GM19238 (cell line): ENCODE measurements around the gene MYCBPAP.

Experiments
- DNase-seq: peaks from one replicate; pipeline ENCODE4 v3.0.0; 2011; ENCODE audit warnings: low spot score; ENCODE audit not compliant: insufficient read length

The MYCBPAP gene

DNA sequence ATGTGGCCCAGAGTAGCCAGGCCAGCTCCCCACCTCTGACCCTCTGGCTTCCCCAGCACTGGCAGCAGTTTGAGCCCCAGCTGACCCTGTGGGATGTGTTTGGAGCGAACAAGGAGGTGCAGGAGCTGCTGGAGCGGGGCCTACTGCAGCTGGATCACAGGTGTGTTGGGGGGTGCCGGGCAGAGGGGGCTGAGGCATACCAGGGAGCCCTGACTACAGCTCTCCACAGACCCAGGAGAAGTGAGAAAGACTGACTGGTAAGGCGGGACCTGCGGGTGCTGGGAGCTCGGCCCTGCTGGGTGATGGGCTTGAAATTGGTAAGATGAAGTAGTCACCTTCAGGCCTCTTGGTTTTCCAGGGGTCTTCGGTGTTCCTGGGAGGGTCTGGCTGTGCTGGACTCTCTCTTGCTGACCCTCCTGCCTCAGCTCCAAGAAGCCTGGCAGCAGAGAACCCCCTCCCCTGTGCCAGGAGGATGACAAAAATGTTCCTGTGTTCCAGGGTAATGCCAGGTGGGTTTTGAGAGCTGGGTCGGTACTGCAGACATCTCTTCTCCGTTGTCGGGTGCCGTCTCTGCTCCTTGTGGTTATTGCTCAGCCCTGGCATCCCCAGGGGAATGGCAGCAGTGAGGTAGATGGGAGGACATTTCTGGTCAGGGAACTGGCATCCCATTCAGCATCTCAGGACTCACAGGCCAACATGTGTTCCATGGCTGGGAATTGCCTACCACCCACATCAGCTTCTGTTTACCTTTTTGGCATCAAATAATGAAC, 23.7 kb upstream of the MYCBPAP start:
- no peak for DNase-seq

- DNase-seq = no peak
Measured at GRCh38 chr17:50487213-50488096, 20.8 kb upstream of the MYCBPAP start.

DNA sequence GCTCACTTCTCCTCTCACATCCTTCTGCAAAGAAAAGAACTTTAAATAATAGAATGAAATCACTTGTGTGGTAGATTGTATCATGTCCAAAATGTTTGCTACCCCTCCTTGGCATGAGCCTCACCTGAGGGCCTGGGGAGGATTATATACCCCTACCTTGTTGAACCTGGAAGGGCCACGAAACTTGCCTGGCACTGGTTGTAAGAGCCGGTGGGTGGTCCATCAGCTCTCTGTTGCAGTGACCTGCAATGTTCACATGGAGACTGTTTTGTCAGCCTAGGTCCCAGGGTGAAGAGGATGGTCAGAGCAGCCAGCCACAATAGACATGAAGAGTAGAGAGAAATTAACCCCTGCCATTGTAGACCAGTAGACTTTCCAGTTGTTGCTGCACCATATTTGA, 19.4 kb upstream of the MYCBPAP start:
- DNase-seq = no peak

DNA sequence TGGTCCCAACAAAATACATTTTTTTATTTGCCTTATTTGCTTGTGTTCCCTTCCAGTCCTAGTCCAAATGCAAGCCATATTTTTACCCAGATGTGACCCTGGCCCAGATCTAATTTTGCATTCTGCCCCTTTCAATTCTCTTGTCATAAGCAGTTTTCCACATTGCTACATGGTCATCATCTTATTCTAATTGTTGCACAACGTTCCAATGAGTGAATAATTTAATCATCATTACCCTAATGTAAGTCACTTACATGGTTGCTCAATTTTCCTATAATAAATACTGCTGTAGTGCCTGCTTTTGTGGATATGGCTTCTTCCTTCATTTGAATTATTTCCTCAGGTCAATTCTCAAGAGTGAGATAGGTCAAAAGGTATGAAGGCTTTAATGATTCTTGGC, 16.7 kb upstream of the MYCBPAP start:
- DNase-seq = no peak

DNA sequence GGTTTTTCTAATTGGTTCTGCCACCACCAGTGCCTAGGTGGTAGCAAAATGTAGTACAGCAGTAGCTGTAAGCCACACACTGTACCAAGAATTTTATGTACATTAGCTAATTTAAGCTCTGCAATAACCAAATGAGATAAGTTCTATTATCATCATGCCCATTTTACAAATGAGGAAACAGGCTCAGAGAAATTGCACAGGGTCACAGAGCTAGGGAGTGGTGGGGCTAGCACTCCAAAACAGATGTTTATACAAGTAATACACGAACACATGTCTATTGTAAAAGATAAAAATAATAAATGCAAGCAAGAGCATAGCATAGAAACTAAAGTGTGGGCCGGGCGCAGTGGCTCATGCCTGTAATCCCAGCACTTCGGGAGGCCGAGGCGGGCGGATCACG, 16.0 kb upstream of the MYCBPAP start:
- no peak for DNase-seq

- no peak for DNase-seq
Measured at GRCh38 chr17:50493744-50494143, 14.5 kb upstream of the MYCBPAP start.

DNA sequence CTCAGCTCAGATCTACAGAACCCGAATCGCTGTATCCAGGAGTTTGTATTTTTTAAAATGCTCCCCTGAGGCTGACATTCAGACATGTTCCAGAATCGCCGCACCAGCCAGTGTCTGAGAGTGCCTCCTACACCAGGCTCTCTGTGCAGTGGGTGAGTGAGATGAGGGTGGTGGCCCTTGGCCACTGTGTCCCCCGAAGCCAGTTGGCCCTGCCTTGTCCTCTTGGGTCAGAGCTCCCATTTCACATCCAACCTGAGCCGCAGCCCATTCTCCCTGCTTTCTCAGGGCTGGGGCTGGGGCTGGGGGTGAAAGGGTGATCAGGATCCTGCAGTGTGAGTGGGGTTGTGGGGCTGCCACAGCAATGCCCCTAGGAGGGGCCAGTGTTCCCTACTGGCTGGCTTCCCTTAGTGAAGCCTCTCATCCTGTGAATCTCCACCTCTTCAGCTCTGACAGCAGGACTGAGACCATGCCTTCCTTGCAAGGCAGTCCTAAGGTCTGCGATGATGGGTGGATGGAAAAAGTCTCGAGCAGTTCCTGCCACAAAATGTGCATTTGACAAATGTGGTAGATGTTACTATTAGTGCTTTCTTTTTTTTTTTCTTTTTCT, 12.9 kb upstream of the MYCBPAP start:
- no peak for DNase-seq

GRCh38 chr17:50495918-50496317, 12.3 kb upstream of the MYCBPAP start:
- no peak for DNase-seq

GRCh38 chr17:50498021-50498874, 10.0 kb upstream of the MYCBPAP start:
- DNase-seq = no peak

- no peak for DNase-seq
Measured at GRCh38 chr17:50499270-50499669, 9.0 kb upstream of the MYCBPAP start.

DNA sequence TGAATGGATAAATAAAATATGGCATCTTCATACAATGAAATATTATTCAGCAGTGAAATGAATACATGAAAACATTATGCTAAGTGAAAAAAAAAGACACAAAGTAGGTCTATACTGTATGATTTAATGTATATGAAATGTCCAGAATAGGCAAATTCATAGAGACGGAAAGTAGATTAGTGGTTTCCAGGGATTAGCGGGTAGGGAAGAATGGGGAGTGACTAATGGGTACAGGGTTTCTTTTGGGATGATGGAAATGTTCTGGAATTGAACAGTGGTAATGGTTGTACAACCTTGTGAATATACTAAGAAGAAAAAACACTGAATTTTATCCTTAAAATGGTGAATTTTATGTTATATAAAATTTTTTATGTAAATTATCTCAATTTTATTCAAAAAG, 8.5 kb upstream of the MYCBPAP start:
- DNase-seq = no peak

DNA sequence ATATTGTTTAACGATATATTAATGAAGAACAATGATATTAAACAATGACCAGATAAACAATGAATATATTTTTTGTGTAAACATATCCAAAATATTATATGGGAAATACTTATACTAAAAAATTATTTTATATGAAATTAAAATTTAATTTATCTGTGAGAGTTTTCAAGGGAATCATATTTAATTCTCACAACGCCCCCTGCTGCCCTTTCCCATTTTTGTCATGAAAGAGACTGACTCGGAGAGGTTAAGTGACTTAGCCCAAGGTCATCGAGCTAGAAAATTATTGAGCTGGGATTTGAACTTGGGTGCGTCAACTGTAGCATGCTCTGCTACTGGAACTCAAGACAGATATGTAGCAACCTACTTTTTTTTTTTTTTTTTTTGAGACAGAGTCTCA, 7.2 kb upstream of the MYCBPAP start:
- DNase-seq = no peak

DNA sequence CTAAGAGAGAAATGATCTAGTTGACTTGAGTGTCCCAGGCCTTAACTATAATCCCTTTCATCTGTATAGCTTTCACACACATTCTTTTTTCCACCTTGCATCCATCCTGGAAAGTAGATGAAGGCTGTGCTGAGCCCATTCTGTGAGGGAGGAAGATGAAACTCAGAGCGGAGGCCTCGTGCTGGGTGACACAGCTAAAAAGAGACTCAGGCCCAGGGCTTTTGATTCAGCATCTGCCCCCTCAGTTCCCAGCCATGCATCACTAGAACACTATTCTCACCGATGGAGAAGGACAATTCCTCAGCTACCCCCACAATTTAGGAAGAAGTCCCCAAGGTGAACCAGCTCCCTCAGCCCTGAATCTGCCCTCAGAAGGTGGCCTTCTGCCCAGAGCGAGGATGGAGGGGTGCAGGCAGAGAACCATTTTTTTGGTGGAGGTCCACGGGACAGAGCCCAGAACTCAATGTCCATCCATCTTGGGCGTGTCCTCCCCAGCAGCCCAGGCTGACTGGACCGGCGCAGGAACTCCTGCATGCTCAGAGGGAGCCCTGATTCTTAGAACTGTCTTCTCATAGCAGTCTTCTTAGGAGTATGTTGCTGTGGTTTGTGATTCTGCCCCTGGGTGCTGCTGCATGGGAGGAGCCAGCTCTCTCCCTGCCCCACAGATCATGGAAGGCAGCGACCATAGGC, 5.8 kb upstream of the MYCBPAP start:
- DNase-seq = no peak

DNA sequence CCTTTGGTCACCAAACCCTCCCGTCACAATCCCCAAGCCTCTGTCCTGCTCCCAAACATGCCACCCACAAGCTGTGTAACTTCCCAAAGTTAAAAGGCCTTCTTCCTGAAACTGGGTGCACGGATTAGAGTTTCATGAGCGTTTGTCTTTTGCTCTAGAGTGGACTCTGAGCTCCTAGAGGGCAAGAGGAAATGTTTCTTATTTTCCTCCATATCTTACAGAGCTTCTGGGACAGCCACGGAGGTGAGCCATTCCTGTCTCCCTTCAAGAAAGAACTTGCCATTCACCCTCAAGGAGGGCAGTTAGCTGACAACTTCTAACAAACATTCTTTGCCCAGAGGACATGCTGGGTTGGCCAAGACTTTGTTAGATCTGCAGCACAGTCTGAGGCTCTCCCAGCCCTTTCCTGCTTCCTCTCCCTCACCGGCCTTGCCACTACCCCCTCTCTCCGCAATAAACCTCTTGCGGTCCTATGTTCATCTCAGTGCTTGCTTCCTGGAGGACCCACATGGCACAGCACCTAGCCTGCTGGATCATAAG, 2.6 kb upstream of the MYCBPAP start:
- DNase-seq = no peak

GRCh38 chr17:50506298-50506697, 1.9 kb upstream of the MYCBPAP start:
- no peak for DNase-seq

DNA sequence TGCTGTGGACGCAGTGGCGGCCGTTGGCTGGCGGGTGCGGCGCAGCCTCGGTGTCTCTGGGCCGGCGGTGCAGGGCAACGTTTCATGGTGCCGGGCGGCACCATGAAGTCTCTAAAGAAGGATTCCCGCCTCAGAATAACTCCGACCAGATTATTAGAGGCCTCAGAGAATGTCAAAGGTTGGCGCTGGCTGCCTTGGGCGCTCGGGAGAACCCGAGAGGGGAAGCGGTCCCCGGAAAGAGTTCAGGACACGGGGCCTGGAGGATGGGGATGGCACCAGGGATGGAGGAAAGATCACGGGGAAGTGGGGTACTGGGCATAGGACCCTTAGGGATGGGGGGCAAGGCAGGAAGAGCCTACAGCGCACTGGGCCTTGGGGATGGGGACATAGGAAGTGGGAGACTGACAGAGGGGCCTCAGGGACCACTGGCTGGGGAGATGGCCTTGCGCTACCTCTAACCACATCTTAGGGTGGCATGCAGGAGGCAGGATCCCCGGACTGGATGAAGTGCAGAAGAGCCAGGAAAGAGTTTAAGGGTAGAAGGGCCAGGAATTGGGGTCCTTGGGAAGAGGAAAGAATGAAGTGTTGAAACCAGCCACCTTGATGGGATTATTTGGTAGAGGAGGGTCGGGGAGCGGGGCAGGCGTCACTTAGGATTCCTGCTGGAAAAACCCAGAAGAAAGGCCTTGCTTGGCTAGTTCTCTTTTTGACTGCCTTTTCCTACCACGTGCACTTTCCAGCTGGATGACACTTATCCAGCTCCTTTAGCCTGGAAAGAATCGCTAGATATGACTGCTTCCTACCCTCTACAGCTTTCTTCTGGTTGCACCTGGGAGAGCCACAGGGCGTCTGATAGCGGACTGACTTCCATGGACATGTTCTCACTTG, 578 bp downstream of the MYCBPAP start:
- no peak for DNase-seq

DNA sequence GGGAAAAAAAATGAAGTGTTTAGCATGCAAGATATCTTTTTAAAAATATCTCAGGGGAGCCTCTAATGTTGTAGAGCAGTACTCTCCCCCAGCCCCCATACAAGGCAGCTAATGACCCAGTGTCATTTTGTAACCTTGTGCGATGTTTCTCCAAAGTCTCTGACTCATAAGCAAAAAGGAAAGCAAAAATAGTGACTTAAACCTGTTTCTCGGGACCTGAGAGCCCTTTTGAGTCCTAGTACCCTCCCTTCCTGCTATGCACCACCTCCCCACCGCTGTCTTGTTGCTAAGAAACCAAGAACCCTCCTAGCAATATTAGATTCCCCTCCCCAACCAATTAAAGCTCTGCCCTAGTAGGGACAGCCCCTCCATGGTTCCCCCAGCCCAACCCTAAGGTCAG, 2.8 kb downstream of the MYCBPAP start:
- DNase-seq = peak; percentile 83

DNA sequence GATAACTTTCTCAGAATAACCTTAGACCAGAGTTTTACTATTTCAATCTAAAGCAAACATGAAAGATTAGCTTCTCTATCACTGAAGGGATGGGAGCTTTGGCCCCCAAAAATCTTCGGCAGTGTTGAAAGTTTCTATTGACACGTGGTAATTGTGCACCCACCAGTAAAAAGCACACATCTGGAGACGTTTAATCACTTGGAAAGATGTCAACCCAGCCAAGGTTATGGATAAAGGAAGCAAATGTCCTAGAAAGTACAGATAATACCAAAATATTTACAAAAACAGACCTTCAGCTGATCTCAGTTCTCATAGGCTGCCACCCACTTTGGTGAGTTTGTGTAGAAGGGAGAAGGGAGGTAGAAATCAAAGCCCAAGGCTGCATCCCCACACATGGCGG, 5.3 kb downstream of the MYCBPAP start:
- no peak for DNase-seq

DNA sequence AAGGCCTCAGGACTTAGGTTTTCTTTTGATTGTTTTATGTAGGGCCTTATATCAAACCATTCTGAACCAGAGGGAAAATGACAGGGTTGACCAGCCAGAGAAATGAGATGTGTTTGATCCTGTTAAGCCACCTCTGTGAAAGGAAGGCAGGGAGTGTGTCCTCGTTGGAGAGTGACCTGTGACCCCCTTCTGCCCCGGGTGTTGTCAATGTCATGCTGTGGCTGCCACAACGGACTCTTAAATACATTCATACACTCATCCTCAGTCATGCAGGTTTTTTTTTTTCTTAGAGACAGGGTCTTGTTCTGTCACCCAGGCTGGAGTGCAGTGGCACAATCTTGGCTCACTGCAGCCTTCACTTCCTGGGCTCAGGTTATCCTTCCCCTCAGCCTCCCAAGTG, 6.1 kb downstream of the MYCBPAP start:
- DNase-seq = no peak
